Naive thymus-derived CD8-positive, alpha-beta T cell (primary cell): ENCODE results near the gene ZNF521. TPM values are rescaled to one million over a fixed set of nuclear protein-coding genes. Genes with fewer than 3 reads are reported as not detected.
A peak's percentile ranks its signal among the peaks of the same experiment; 100 is the strongest.

Source experiments
- ATAC-seq, 2 donors: fragments of 150-1000 bp; cut with Tn5 transposase in 1 of 2; sonication (Bioruptor Pico), chemical (Tn5 transposase) in 1 of 2; 1 replicate in 1 of 2; 2 replicates in 1 of 2; pipeline ENCODE4 v1.10.0; 2021; ENCODE audit warnings: mild to moderate bottlenecking in 2 of 2, moderate library complexity in 2 of 2
- POLR2A ChIA-PET: fragments of 350-600 bp; sonication (Branson Sonifier 250); formaldehyde crosslinking; loops from one replicate; lab custom pipeline; 2021; ENCODE audit warnings: antibody characterized with exemption; lab: Charles Lee
- DNase-seq, 10 donors: peaks; one replicate each; pipeline versions ENCODE4 v3.0.0 to v3.0.0-alpha.2; 2020 to 2022
- H3K27ac Mint-ChIP-seq, 10 donors: one replicate each; pipeline ENCODE4 v1.8.0; 2020 to 2022; ENCODE audit warnings: mild to moderate bottlenecking in 10 of 10, mixed read lengths in 10 of 10, moderate library complexity in 4 of 10, inconsistent platforms in 1 of 10
- H3K27me3 Mint-ChIP-seq, 5 donors: one replicate each; pipeline ENCODE4 v1.8.0; 2021 to 2022; ENCODE audit warnings: mixed read lengths in 5 of 5
- H3K36me3 Mint-ChIP-seq, 3 donors: one replicate each; pipeline ENCODE4 v1.8.0; 2020 to 2022; ENCODE audit warnings: mixed read lengths in 3 of 3, mild to moderate bottlenecking in 2 of 3, inconsistent platforms in 1 of 3
- H3K4me1 Mint-ChIP-seq, 4 donors: one replicate each; pipeline ENCODE4 v1.8.0; 2021 to 2022; ENCODE audit warnings: mixed read lengths in 4 of 4
- H3K4me3 Mint-ChIP-seq, 10 donors: one replicate each; pipeline ENCODE4 v1.8.0; 2020 to 2022; ENCODE audit warnings: mild to moderate bottlenecking in 10 of 10, mixed read lengths in 10 of 10, moderate library complexity in 6 of 10, inconsistent platforms in 1 of 10
- H3K9me3 Mint-ChIP-seq, 9 donors: one replicate each; pipeline ENCODE4 v1.8.0; 2020 to 2022; ENCODE audit warnings: mixed read lengths in 9 of 9, mild to moderate bottlenecking in 3 of 9, inconsistent platforms in 1 of 9, moderate library complexity in 1 of 9
- polyA plus RNA-seq, 3 donors: library from polyadenylated mRNA; unstranded; fragments of 300-500 nt; fragmentation: Illumina TruSeq; gene quantifications; one replicate each; pipeline ENCODE4 v1.2.3, GENCODE V29; 2021
- total RNA-seq, 8 experiments: library from RNA in 2 of 8; stranded (reverse) in 2 of 8; gene quantifications; one replicate each; pipeline ENCODE4 v1.2.3 and lab custom pipeline; 2021 to 2026

The ZNF521 gene
- total and polyA plus RNA-seq, 5 experiments from 2014 or later, result 0.62 TPM; not detected in 4

GRCh38 chr18:25253779-25254178 lies 98.2 kb downstream of the ZNF521 start:
- Mint-ChIP-seq H3K36me3 (no peaks in the 10 kb centered on the region), H3K27ac (no peak overlapping the region), H3K27me3 (peaks cover 0 to 2% (median 0%) of the 10 kb centered on the region in 5 donors), H3K9me3 (no peaks in the 10 kb centered on the region), H3K4me3 (no peak overlapping the region), H3K4me1 (peaks cover 0 to 7% (median under 1%) of the 10 kb centered on the region in 4 donors)
- DNase-seq, result no peak
- POLR2A ChIA-PET, result no interaction called here
- no peak for ATAC-seq

GRCh38 chr18:25253136-25253535 lies 98.8 kb downstream of the ZNF521 start:
- Mint-ChIP-seq H3K4me1 (peaks cover 0 to 7% (median under 1%) of the 10 kb centered on the region in 4 donors), H3K4me3 (no peak overlapping the region), H3K27me3 (peaks cover 0 to 2% (median 0%) of the 10 kb centered on the region in 5 donors), H3K36me3 (no peaks in the 10 kb centered on the region), H3K27ac (no peak overlapping the region), H3K9me3 (no peaks in the 10 kb centered on the region)
- POLR2A ChIA-PET, result no interaction called here
- DNase-seq (no peak), ATAC-seq (no peak)

GRCh38 chr18:25251068-25251467 lies 100.9 kb downstream of the ZNF521 start:
- H3K27ac Mint-ChIP-seq, result no peak overlapping the region
- H3K4me1 Mint-ChIP-seq, result no peaks in the 10 kb centered on the region
- POLR2A ChIA-PET, result no interaction called here
- no peaks in the 10 kb centered on the region for H3K9me3 Mint-ChIP-seq
- H3K36me3 Mint-ChIP-seq, result no peaks in the 10 kb centered on the region
- DNase-seq (no peak), ATAC-seq (no peak)
- peaks cover 0 to 2% (median 0%) of the 10 kb centered on the region in 5 donors for H3K27me3 Mint-ChIP-seq
- no peak overlapping the region for H3K4me3 Mint-ChIP-seq

GRCh38 chr18:25250474-25250851 lies 101.5 kb downstream of the ZNF521 start:
- Mint-ChIP-seq H3K4me3 (no peak overlapping the region), H3K36me3 (no peaks in the 10 kb centered on the region)
- POLR2A ChIA-PET, result no interaction called here

GRCh38 chr18:25248755-25249154 lies 103.2 kb downstream of the ZNF521 start:
- Mint-ChIP-seq H3K9me3 (no peaks in the 10 kb centered on the region), H3K27me3 (peaks cover 0 to 7% (median 0%) of the 10 kb centered on the region in 5 donors), H3K4me1 (no peaks in the 10 kb centered on the region), H3K4me3 (no peak overlapping the region), H3K36me3 (no peaks in the 10 kb centered on the region), H3K27ac (no peak overlapping the region)
- POLR2A ChIA-PET, result no interaction called here
- DNase-seq (no peak), ATAC-seq (no peak)

More at GRCh38 chr18:25250474-25250851, 101.5 kb downstream of the ZNF521 start:
- DNase-seq, result no peak
- H3K4me1 Mint-ChIP-seq, result no peaks in the 10 kb centered on the region
- H3K27me3 Mint-ChIP-seq, result peaks cover 0 to 2% (median 0%) of the 10 kb centered on the region in 5 donors
- no peak for ATAC-seq
- no peaks in the 10 kb centered on the region for H3K9me3 Mint-ChIP-seq
- no peak overlapping the region for H3K27ac Mint-ChIP-seq

- POLR2A ChIA-PET, result no interaction called here
- H3K4me3 Mint-ChIP-seq, result no peak overlapping the region
- no peaks in the 10 kb centered on the region for H3K9me3 Mint-ChIP-seq
- no peak overlapping the region for H3K27ac Mint-ChIP-seq
- no peak for DNase-seq
- no peak for ATAC-seq
- H3K36me3 Mint-ChIP-seq, result no peaks in the 10 kb centered on the region
- peaks cover 0 to 7% (median 0%) of the 10 kb centered on the region in 5 donors for H3K27me3 Mint-ChIP-seq
- H3K4me1 Mint-ChIP-seq, result no peaks in the 10 kb centered on the region
Measured at GRCh38 chr18:25247725-25248124, 104.2 kb downstream of the ZNF521 start.

- no peaks in the 10 kb centered on the region for H3K4me1 Mint-ChIP-seq
- H3K9me3 Mint-ChIP-seq, result no peaks in the 10 kb centered on the region
- H3K4me3 Mint-ChIP-seq, result no peak overlapping the region
- H3K27me3 Mint-ChIP-seq, result peaks cover 0 to 7% (median 0%) of the 10 kb centered on the region in 5 donors
- ATAC-seq (no peak), DNase-seq (no peak)
- H3K36me3 Mint-ChIP-seq, result no peaks in the 10 kb centered on the region
- POLR2A ChIA-PET, result no interaction called here
- H3K27ac Mint-ChIP-seq, result no peak overlapping the region
Measured at GRCh38 chr18:25244924-25245698, 106.9 kb downstream of the ZNF521 start.

GRCh38 chr18:25244170-25244569 lies 107.8 kb downstream of the ZNF521 start:
- DNase-seq, result no peak
- ATAC-seq, result peak in 1 of 2 donors; percentile 18
- Mint-ChIP-seq H3K27me3 (peaks cover 0 to 7% (median 0%) of the 10 kb centered on the region in 5 donors), H3K27ac (no peak overlapping the region), H3K36me3 (no peaks in the 10 kb centered on the region), H3K9me3 (no peaks in the 10 kb centered on the region), H3K4me3 (no peak overlapping the region), H3K4me1 (no peaks in the 10 kb centered on the region)
- POLR2A ChIA-PET, result no interaction called here

GRCh38 chr18:25243754-25244153 lies 108.2 kb downstream of the ZNF521 start:
- Mint-ChIP-seq H3K27me3 (peaks cover 0 to 7% (median 0%) of the 10 kb centered on the region in 5 donors), H3K9me3 (no peaks in the 10 kb centered on the region), H3K4me1 (no peaks in the 10 kb centered on the region), H3K36me3 (no peaks in the 10 kb centered on the region), H3K4me3 (no peak overlapping the region), H3K27ac (no peak overlapping the region)
- DNase-seq, result no peak
- POLR2A ChIA-PET, result no interaction called here
- ATAC-seq, result no peak

- no peak overlapping the region for H3K27ac Mint-ChIP-seq
- POLR2A ChIA-PET, result no interaction called here
- H3K4me1 Mint-ChIP-seq, result no peaks in the 10 kb centered on the region
Measured at GRCh38 chr18:25243257-25243656, 108.7 kb downstream of the ZNF521 start.

GRCh38 chr18:25240420-25240770 lies 111.6 kb downstream of the ZNF521 start:
- no peak overlapping the region for H3K27ac Mint-ChIP-seq
- no peak overlapping the region for H3K4me3 Mint-ChIP-seq
- POLR2A ChIA-PET, result no interaction called here
- ATAC-seq, result no peak
- H3K27me3 Mint-ChIP-seq, result peaks cover 0 to 7% (median 0%) of the 10 kb centered on the region in 5 donors
- no peaks in the 10 kb centered on the region for H3K9me3 Mint-ChIP-seq
- H3K36me3 Mint-ChIP-seq, result no peaks in the 10 kb centered on the region
- no peaks in the 10 kb centered on the region for H3K4me1 Mint-ChIP-seq
- no peak for DNase-seq

More at GRCh38 chr18:25243257-25243656, 108.7 kb downstream of the ZNF521 start:
- no peak overlapping the region for H3K4me3 Mint-ChIP-seq
- DNase-seq (no peak), ATAC-seq (no peak)
- H3K9me3 Mint-ChIP-seq, result no peaks in the 10 kb centered on the region
- H3K27me3 Mint-ChIP-seq, result peaks cover 0 to 7% (median 0%) of the 10 kb centered on the region in 5 donors
- no peaks in the 10 kb centered on the region for H3K36me3 Mint-ChIP-seq

GRCh38 chr18:25239581-25240419 lies 112.2 kb downstream of the ZNF521 start:
- no peaks in the 10 kb centered on the region for H3K36me3 Mint-ChIP-seq

GRCh38 chr18:25239151-25239550 lies 112.8 kb downstream of the ZNF521 start:
- ATAC-seq, result no peak
- peaks cover 0 to 3% (median 0%) of the 10 kb centered on the region in 5 donors for H3K27me3 Mint-ChIP-seq
- H3K4me3 Mint-ChIP-seq, result no peak overlapping the region

More at GRCh38 chr18:25239581-25240419, 112.2 kb downstream of the ZNF521 start:
- H3K27ac Mint-ChIP-seq, result no peak overlapping the region
- no peak overlapping the region for H3K4me3 Mint-ChIP-seq
- ATAC-seq (peak in 1 of 2 donors; percentile 59), DNase-seq (peak in 2 of 10 donors; percentile 0 to 24)
- no peaks in the 10 kb centered on the region for H3K9me3 Mint-ChIP-seq
- no peaks in the 10 kb centered on the region for H3K4me1 Mint-ChIP-seq
- POLR2A ChIA-PET, result no interaction called here
- peaks cover 0 to 3% (median 0%) of the 10 kb centered on the region in 5 donors for H3K27me3 Mint-ChIP-seq

More at GRCh38 chr18:25239151-25239550, 112.8 kb downstream of the ZNF521 start:
- no peaks in the 10 kb centered on the region for H3K4me1 Mint-ChIP-seq
- H3K9me3 Mint-ChIP-seq, result no peaks in the 10 kb centered on the region
- no peak overlapping the region for H3K27ac Mint-ChIP-seq
- H3K36me3 Mint-ChIP-seq, result no peaks in the 10 kb centered on the region
- POLR2A ChIA-PET, result no interaction called here
- no peak for DNase-seq
